A673 (cell line): ENCODE data around the gene KCNF1. TPM values are rescaled to one million over a fixed set of nuclear protein-coding genes. Genes with fewer than 3 reads are reported as not detected.

Experiments used
- BruUV-seq: library from RNA; stranded (reverse); fragments of 400-500 nt; replicated peaks from 2 replicates; lab custom pipeline; 2021; lab: Mats Ljungman, UMichigan
- CTCF ChIA-PET: fragments of 300-600 bp; sonication (Branson Sonifier 250); formaldehyde crosslinking; loops from one replicate; lab custom pipeline; 2022; ENCODE audit warnings: antibody characterized with exemption; lab: Charles Lee
- POLR2A ChIA-PET: fragments of 300-600 bp; sonication (Branson Sonifier 250); formaldehyde crosslinking; loops from one replicate; lab custom pipeline; 2022; ENCODE audit warnings: antibody characterized with exemption; ENCODE audit not compliant: low non-redundant PET; lab: Charles Lee
- DNase-seq: peaks from one replicate; pipeline ENCODE4 v3.0.0-alpha.2; 2015; ENCODE audit warnings: low spot score
- H3K27ac ChIP-seq: fragments of 200-600 bp; sonication (generic); 2 replicates; pipeline ENCODE4 v1.5.1; 2016; ENCODE audit warnings: mixed run types, low read depth, mild to moderate bottlenecking, mixed read lengths, antibody characterized with exemption, low read length; ENCODE audit not compliant: poor library complexity, severe bottlenecking
- H3K27me3 ChIP-seq: fragments of 200-600 bp; sonication (generic); replicated peaks from 2 replicates; pipeline ENCODE4 v1.6.1; 2017; ENCODE audit warnings: mixed run types, low read depth, mild to moderate bottlenecking, mixed read lengths, antibody characterized with exemption, low read length; ENCODE audit not compliant: insufficient read depth, poor library complexity
- H3K36me3 ChIP-seq: fragments of 200-600 bp; sonication (generic); 2 replicates; pipeline ENCODE4 v1.6.1; 2016; ENCODE audit warnings: mixed run types, mild to moderate bottlenecking, mixed read lengths, antibody characterized with exemption, low read length; ENCODE audit not compliant: insufficient read depth, poor library complexity, severe bottlenecking
- H3K4me1 ChIP-seq: fragments of 200-600 bp; sonication (generic); 2 replicates; pipeline ENCODE4 v1.6.1; 2017; ENCODE audit warnings: mixed run types, mild to moderate bottlenecking, mixed read lengths, antibody characterized with exemption, low read length; ENCODE audit not compliant: insufficient read depth, poor library complexity, severe bottlenecking
- H3K4me3 ChIP-seq: fragments of 200-600 bp; sonication (generic); 2 replicates; pipeline ENCODE4 v1.5.1; 2016; ENCODE audit warnings: low read depth, mixed run types, mild to moderate bottlenecking, mixed read lengths, low read length; ENCODE audit not compliant: poor library complexity, severe bottlenecking
- H3K9me3 ChIP-seq: fragments of 200-600 bp; sonication (generic); 2 replicates; pipeline ENCODE4 v1.6.1; 2016; ENCODE audit warnings: mixed run types, low read depth, mild to moderate bottlenecking, mixed read lengths, antibody characterized with exemption, low read length; ENCODE audit not compliant: poor library complexity, severe bottlenecking
- EZH2 ChIP-seq: fragments of 200-600 bp; sonication (generic); IDR thresholded peaks from 2 replicates; pipeline ENCODE4 v1.6.1; 2017; ENCODE audit warnings: borderline replicate concordance, low read depth, mild to moderate bottlenecking, mixed read lengths, antibody characterized with exemption, low read length; ENCODE audit not compliant: poor library complexity, severe bottlenecking
- intact Hi-C: fragments of 100-400 bp; cut with micrococcal nuclease; formaldehyde crosslinking; loops from one replicate; pipeline ENCODE4 v1.10.0; 2022; ENCODE audit not compliant: unreplicated experiment
- total RNA-seq: library from RNA; stranded (reverse); gene quantifications from 2 replicates; pipeline ENCODE4 v1.2.3, GENCODE V29; 2021
- TF ChIP-seq, protein P1 (sequence below): fragments of 300-800, 200-600 bp; sonication (generic); conservative IDR thresholded peaks from 2 replicates; pipeline ENCODE4 v1.5.1; 2017; ENCODE audit warnings: low read depth, mild to moderate bottlenecking, antibody characterized with exemption, low read length, moderate library complexity, mixed read lengths

KCNF1 gene
- total RNA-seq, 1 experiment from 2014 or later = 0.32 TPM

DNA sequence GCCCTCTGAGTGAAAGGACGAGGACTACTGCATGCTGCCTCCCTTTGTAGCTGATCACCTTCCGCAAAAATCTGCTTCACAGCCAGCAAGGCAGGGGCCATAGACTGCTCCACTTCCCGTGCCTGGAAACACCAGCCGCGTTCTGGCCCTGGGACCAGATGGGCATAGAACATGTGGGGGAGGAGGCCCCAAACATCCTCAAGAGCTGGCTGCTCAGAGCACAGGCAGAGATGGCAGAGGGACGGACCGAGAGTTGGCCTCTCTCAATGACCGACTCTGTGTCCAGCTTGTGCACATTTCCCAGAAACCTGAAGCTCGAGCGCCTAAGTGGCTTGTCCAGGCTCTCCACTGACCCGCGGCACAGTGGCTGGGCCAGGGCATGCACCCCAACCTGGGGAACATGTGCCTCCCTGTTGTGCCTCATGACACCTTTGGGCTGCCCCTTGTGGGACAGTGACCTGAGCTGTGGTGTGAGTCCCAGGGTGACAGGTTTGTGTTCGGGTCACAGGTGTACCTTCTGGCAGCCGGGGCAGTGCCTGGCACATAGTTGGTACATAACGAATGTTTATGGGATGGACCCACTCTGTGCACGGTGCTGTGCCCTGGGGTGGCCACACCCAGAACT is 9.1 kb downstream of the KCNF1 start:
- ChIA-PET POLR2A (no interaction called here), CTCF (no interaction called here)
- Histone ChIP-seq H3K4me3 (no peak overlapping the region), H3K4me1 (no peaks in the 10 kb centered on the region), H3K27me3 (no peaks in the 10 kb centered on the region), H3K27ac (no peak overlapping the region), H3K36me3 (no peaks in the 10 kb centered on the region), H3K9me3 (no peaks in the 10 kb centered on the region)
- no peak for TF ChIP-seq EZH2
- TF ChIP-seq, protein P1, sequence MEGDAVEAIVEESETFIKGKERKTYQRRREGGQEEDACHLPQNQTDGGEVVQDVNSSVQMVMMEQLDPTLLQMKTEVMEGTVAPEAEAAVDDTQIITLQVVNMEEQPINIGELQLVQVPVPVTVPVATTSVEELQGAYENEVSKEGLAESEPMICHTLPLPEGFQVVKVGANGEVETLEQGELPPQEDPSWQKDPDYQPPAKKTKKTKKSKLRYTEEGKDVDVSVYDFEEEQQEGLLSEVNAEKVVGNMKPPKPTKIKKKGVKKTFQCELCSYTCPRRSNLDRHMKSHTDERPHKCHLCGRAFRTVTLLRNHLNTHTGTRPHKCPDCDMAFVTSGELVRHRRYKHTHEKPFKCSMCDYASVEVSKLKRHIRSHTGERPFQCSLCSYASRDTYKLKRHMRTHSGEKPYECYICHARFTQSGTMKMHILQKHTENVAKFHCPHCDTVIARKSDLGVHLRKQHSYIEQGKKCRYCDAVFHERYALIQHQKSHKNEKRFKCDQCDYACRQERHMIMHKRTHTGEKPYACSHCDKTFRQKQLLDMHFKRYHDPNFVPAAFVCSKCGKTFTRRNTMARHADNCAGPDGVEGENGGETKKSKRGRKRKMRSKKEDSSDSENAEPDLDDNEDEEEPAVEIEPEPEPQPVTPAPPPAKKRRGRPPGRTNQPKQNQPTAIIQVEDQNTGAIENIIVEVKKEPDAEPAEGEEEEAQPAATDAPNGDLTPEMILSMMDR = no peak
- no peak for DNase-seq
- intact Hi-C loops = no loop called here
- no TSS peak for BruUV-seq

DNA sequence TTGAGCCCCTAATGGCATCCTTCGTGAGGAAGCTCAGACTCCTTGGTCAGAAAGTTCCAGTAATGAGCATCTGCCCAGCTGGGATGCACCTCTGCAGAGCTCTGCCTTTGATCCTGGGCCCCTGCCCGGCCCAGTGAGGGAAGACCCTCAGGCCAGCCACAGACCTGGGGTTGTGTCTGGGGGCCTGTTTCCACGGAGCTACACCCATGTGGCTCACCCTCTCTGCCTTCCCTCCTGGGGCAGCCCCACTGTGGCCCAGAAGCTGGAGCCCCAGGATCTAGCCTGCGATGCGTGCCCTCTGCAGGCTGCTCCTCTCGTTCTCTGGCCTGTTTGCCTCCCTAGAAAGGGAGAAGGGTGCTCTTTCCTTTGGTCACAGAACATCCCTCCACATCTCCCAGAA is 9.8 kb downstream of the KCNF1 start:
- no peaks in the 10 kb centered on the region for H3K36me3 ChIP-seq
- ChIA-PET POLR2A (no interaction called here), CTCF (no interaction called here)
- intact Hi-C loops = no loop called here
- no peaks in the 10 kb centered on the region for H3K27me3 ChIP-seq
- no peak overlapping the region for H3K4me3 ChIP-seq
- TF ChIP-seq, protein P1 = no peak
- no peak for TF ChIP-seq EZH2
- H3K27ac ChIP-seq = no peak overlapping the region
- no TSS peak for BruUV-seq
- H3K9me3 ChIP-seq = no peaks in the 10 kb centered on the region
- DNase-seq = no peak
- H3K4me1 ChIP-seq = no peaks in the 10 kb centered on the region

DNA sequence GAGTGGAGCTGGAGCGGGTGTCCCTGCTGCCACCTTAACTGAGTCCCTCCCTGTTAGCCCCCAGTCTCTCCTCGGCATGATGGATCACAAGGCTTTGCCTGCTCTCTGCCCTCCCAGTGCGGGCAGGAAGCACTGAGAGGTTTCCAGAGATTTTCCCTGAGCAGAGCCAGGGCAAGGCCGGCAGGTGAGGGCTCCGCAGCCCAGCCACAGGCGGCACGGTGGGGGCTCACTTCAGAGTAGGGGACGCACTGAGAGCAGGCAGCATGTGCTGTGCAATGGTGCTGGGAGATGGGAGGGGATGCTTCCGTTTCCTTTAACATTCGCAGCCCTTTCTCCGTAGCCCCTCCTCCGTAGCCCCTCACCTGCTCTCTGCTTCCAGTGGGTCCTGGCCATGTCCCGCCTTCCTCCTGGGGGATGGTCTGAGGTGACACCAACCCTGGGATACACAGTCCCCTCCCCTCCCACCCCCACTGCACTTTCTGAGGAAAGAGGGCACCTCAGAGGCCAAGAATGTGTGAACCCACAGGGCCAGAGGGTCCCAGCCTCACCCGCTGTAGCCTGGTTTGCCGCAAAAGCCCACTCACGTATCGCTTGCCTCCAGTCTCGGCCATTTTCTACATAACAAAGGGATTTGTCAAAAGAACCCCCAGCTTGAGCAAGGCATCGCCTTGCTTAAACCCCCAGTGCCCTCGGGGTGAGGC is 10.7 kb downstream of the KCNF1 start:
- Histone ChIP-seq H3K4me3 (no peak overlapping the region), H3K27ac (no peak overlapping the region), H3K27me3 (no peaks in the 10 kb centered on the region), H3K4me1 (no peaks in the 10 kb centered on the region), H3K9me3 (no peaks in the 10 kb centered on the region), H3K36me3 (no peaks in the 10 kb centered on the region)
- ChIA-PET POLR2A (no interaction called here), CTCF (no interaction called here)
- TF ChIP-seq EZH2 = no peak
- TF ChIP-seq, protein P1 = no peak
- intact Hi-C loops = no loop called here
- no TSS peak for BruUV-seq
- no peak for DNase-seq
